ENCODE measurements around the gene BCAR3.
"Not testable (repeated sequence)": the region's sequence is repeated elsewhere in the genome, so short reads cannot be mapped to it uniquely, and the experiment has no call there.

Gene BCAR3

GRCh38 chr1:93598396-93598795 is 83.2 kb downstream of the BCAR3 start:
- Mint-ChIP-seq H3K4me3 (no peak overlapping the region), H3K36me3 (no peaks in the 10 kb centered on the region), H3K4me1 (peaks cover 4% of the 10 kb centered on the region)

GRCh38 chr1:93597709-93598108 is 83.9 kb downstream of the BCAR3 start:
- DNase-seq (ENCODE audit: low spot score in 2 of 2) (no peak), ATAC-seq (ENCODE audit: low read depth) (no peak)
- Mint-ChIP-seq H3K27ac (no peak overlapping the region), H3K36me3 (no peaks in the 10 kb centered on the region), H3K9me3 (no peaks in the 10 kb centered on the region), H3K4me3 (no peak overlapping the region), H3K4me1 (peaks cover 4% of the 10 kb centered on the region), H3K27me3 (no peaks in the 10 kb centered on the region)

More at GRCh38 chr1:93598396-93598795, 83.2 kb downstream of the BCAR3 start:
- no peak for DNase-seq (ENCODE audit: low spot score in 2 of 2)
- no peak overlapping the region for H3K27ac Mint-ChIP-seq
- no peak for ATAC-seq (ENCODE audit: low read depth)
- no peaks in the 10 kb centered on the region for H3K27me3 Mint-ChIP-seq
- H3K9me3 Mint-ChIP-seq, result no peaks in the 10 kb centered on the region

- Mint-ChIP-seq H3K27me3 (no peaks in the 10 kb centered on the region), H3K4me1 (peaks cover 16% of the 10 kb centered on the region), H3K36me3 (peaks cover 2% of the 10 kb centered on the region), H3K27ac (peak overlapping the region; percentile 21), H3K4me3 (no peak overlapping the region), H3K9me3 (no peaks in the 10 kb centered on the region)
- DNase-seq (ENCODE audit: low spot score in 2 of 2), result no peak
- no peak for ATAC-seq (ENCODE audit: low read depth)
Measured at GRCh38 chr1:93596329-93597089, 85.1 kb downstream of the BCAR3 start.

- no peak overlapping the region for H3K4me3 Mint-ChIP-seq
- no peaks in the 10 kb centered on the region for H3K27me3 Mint-ChIP-seq
- ATAC-seq (ENCODE audit: low read depth) (no peak), DNase-seq (ENCODE audit: low spot score in 2 of 2) (no peak)
- H3K27ac Mint-ChIP-seq, result no peak overlapping the region
- peaks cover 18% of the 10 kb centered on the region for H3K4me1 Mint-ChIP-seq
- H3K36me3 Mint-ChIP-seq, result peaks cover 2% of the 10 kb centered on the region
- H3K9me3 Mint-ChIP-seq, result no peaks in the 10 kb centered on the region
Measured at GRCh38 chr1:93595743-93596142, 85.9 kb downstream of the BCAR3 start.

DNA sequence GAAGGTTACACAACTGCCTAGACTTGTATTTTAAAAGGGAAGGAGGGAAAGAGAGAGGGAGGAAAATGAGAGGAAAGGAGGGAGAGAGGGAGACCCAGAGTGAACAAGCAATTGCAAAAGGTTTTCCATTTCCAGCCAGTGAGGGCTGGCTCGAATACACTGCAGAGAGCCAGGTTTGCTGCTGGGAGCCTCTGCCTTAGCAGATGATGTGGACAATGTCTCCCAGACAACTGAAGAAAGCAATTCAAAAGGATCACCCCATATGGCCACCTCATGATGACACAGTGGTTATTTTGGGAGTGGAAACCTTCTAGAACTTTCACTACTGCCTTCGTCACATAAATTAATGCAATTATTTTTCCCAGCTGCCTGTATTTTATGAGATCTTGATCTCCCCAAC is 86.4 kb downstream of the BCAR3 start:
- Mint-ChIP-seq H3K27ac (peak overlapping the region; percentile 28), H3K9me3 (no peaks in the 10 kb centered on the region), H3K27me3 (no peaks in the 10 kb centered on the region), H3K4me3 (no peak overlapping the region), H3K36me3 (peaks cover 2% of the 10 kb centered on the region), H3K4me1 (peaks cover 18% of the 10 kb centered on the region)
- ATAC-seq (ENCODE audit: low read depth), result no peak
- DNase-seq (ENCODE audit: low spot score in 2 of 2), result no peak

- Mint-ChIP-seq H3K9me3 (no peaks in the 10 kb centered on the region), H3K36me3 (peaks cover 4% of the 10 kb centered on the region), H3K4me1 (peaks cover 18% of the 10 kb centered on the region), H3K27ac (peak overlapping the region; percentile 28), H3K27me3 (no peaks in the 10 kb centered on the region), H3K4me3 (no peak overlapping the region)
- DNase-seq (ENCODE audit: low spot score in 2 of 2) (no peak), ATAC-seq (ENCODE audit: low read depth) (no peak)
Measured at GRCh38 chr1:93594603-93594880, 87.1 kb downstream of the BCAR3 start.

GRCh38 chr1:93593854-93594602 is 87.6 kb downstream of the BCAR3 start:
- Mint-ChIP-seq H3K9me3 (no peaks in the 10 kb centered on the region), H3K36me3 (peaks cover 7% of the 10 kb centered on the region), H3K4me3 (no peak overlapping the region), H3K27ac (no peak overlapping the region), H3K27me3 (no peaks in the 10 kb centered on the region), H3K4me1 (peaks cover 18% of the 10 kb centered on the region)
- no peak for DNase-seq (ENCODE audit: low spot score in 2 of 2)
- ATAC-seq (ENCODE audit: low read depth), result no peak

GRCh38 chr1:93592551-93592949 is 89.1 kb downstream of the BCAR3 start:
- H3K27me3 Mint-ChIP-seq, result no peaks in the 10 kb centered on the region

DNA sequence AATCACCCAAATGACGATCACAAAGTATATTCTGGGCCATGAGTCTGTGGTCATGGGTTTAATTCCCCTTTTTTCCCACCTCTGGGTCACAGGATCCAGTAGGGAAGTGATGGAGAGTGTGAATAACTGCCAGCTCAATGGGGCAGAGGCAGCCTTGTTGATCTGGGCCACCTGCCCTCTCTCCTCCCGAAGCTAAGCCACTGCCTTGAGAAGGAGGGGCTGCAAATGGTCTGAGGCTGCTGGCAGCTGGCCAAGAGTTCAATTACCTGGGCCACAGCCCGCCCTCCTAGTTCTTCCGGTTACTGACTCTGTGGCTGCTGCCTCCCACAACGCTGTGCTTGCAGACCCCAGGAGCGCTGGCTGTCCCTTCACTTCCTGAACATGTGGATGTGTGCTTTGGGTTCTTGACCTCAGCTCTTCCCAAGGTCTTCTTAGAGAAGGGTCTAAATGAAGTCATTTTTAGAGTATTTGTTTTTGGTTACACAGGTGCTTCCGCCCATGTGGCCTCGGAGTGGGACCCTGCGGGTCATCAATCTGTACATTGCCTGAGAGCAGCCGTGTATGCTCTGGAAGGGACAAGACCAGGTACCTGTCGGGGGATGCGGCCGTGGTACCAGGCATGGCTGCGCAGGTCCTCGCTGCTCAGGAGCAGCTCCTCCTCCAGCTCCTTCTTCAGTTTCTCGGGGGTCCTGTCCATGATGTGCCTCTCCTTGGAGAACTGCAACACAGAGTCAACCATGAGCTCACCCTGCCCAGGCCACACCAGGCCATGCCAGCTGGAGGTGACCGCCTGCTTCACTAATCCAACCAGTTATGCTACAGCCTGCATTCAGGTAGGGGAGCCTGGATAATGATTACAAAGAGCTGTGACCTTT is 89.7 kb downstream of the BCAR3 start:
- DNase-seq (ENCODE audit: low spot score in 2 of 2) (peak; percentile 20 to 25), ATAC-seq (ENCODE audit: low read depth) (peak; percentile 82)

More at GRCh38 chr1:93592551-93592949, 89.1 kb downstream of the BCAR3 start:
- DNase-seq (ENCODE audit: low spot score in 2 of 2) (no peak), ATAC-seq (ENCODE audit: low read depth) (no peak)
- H3K4me1 Mint-ChIP-seq, result peaks cover 18% of the 10 kb centered on the region
- no peak overlapping the region for H3K4me3 Mint-ChIP-seq
- H3K9me3 Mint-ChIP-seq, result no peaks in the 10 kb centered on the region
- H3K36me3 Mint-ChIP-seq, result peaks cover 16% of the 10 kb centered on the region
- H3K27ac Mint-ChIP-seq, result peak overlapping the region; percentile 64

DNA sequence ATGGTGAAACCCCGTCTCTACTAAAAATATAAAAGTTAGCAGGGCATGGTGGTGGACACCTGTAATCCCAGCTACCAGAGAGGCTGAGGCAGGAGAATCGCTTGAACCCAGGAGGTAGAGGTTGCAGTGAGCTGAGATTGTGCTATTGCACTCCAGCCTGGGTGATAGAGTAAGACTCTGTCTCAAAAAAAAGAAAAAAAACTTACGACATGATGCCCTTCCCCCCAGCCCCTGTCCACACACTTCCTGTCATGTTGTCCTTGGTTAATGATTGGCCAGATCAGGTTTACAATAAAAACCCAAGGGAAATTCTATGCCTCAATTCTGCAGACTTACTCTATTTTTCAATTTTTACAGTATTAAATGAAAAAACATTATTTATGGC is 90.4 kb downstream of the BCAR3 start:
- not testable (repeated sequence) for H3K4me3 Mint-ChIP-seq; ATAC-seq (ENCODE audit: low read depth); H3K27ac Mint-ChIP-seq; H3K27me3 Mint-ChIP-seq; H3K9me3 Mint-ChIP-seq; DNase-seq (ENCODE audit: low spot score in 2 of 2)
- peaks cover 17% of the 10 kb centered on the region for H3K4me1 Mint-ChIP-seq
- H3K36me3 Mint-ChIP-seq, result peaks cover 16% of the 10 kb centered on the region

More for the DNA sequence above, 89.7 kb downstream of the BCAR3 start:
- Mint-ChIP-seq H3K4me1 (peaks cover 18% of the 10 kb centered on the region), H3K27ac (peak overlapping the region; percentile 64), H3K27me3 (no peaks in the 10 kb centered on the region), H3K36me3 (peaks cover 16% of the 10 kb centered on the region), H3K4me3 (peak overlapping the region; percentile 69), H3K9me3 (no peaks in the 10 kb centered on the region)

GRCh38 chr1:93588955-93589354 is 92.7 kb downstream of the BCAR3 start:
- H3K4me3 Mint-ChIP-seq, result no peak overlapping the region
- ATAC-seq (ENCODE audit: low read depth) (no peak), DNase-seq (ENCODE audit: low spot score in 2 of 2) (no peak)
- H3K27ac Mint-ChIP-seq, result no peak overlapping the region
- peaks cover 14% of the 10 kb centered on the region for H3K4me1 Mint-ChIP-seq
- no peaks in the 10 kb centered on the region for H3K27me3 Mint-ChIP-seq
- no peaks in the 10 kb centered on the region for H3K9me3 Mint-ChIP-seq
- peaks cover 18% of the 10 kb centered on the region for H3K36me3 Mint-ChIP-seq

- no peaks in the 10 kb centered on the region for H3K9me3 Mint-ChIP-seq
- H3K4me1 Mint-ChIP-seq, result peaks cover 14% of the 10 kb centered on the region
- DNase-seq (ENCODE audit: low spot score in 2 of 2) (no peak), ATAC-seq (ENCODE audit: low read depth) (no peak)
- H3K27me3 Mint-ChIP-seq, result no peaks in the 10 kb centered on the region
- no peak overlapping the region for H3K27ac Mint-ChIP-seq
- H3K4me3 Mint-ChIP-seq, result no peak overlapping the region
- peaks cover 19% of the 10 kb centered on the region for H3K36me3 Mint-ChIP-seq
Measured at GRCh38 chr1:93588206-93588605, 93.4 kb downstream of the BCAR3 start.

- H3K4me1 Mint-ChIP-seq, result peaks cover 11% of the 10 kb centered on the region
- H3K27ac Mint-ChIP-seq, result no peak overlapping the region
- ATAC-seq (ENCODE audit: low read depth) (no peak), DNase-seq (ENCODE audit: low spot score in 2 of 2) (no peak)
- no peaks in the 10 kb centered on the region for H3K9me3 Mint-ChIP-seq
- H3K27me3 Mint-ChIP-seq, result no peaks in the 10 kb centered on the region
- peaks cover 19% of the 10 kb centered on the region for H3K36me3 Mint-ChIP-seq
- no peak overlapping the region for H3K4me3 Mint-ChIP-seq
Measured at GRCh38 chr1:93587354-93587753, 94.3 kb downstream of the BCAR3 start.
